ENCODE data around the gene TTLL1.

TTLL1 gene

GRCh38 chr22:43050995-43051394 lies 38.2 kb downstream of the TTLL1 start:
- H3K4me1 ChIP-seq (ENCODE audit: control insufficient read depth, insufficient read depth, low read length): no peaks in the 10 kb centered on the region

DNA sequence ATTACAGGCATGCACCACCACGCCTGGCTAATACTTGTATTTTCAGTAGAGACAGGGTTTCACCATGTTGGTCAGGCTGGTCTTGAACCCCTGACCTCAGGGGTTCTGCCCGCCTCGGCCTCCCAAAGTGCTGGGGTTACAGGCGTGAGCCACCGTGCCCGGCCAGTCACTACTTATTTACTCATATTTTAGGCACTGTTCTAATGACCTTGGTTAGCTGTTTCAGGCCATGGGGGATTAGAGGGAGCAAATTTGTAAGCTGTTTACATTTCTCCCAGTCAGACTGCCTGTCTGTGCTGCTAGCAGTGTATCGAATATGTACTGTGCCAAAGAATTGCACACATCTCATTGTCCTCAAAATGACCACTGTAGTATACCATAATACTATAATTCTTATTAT lies 41.6 kb downstream of the TTLL1 start:
- Histone ChIP-seq H3K4me3 (ENCODE audit: low read depth, low read length) (no peak overlapping the region), H3K27me3 (ENCODE audit: control insufficient read depth, insufficient read depth, low read length) (no peaks in the 10 kb centered on the region), H3K9ac (ENCODE audit: low read depth, low read length) (no peak overlapping the region), H3K36me3 (ENCODE audit: control insufficient read depth, insufficient read depth, low read length) (no peaks in the 10 kb centered on the region), H3K4me1 (ENCODE audit: control insufficient read depth, insufficient read depth, low read length) (no peaks in the 10 kb centered on the region), H3K9me3 (ENCODE audit: control insufficient read depth, insufficient read depth, low read length) (no peaks in the 10 kb centered on the region)

More at GRCh38 chr22:43050995-43051394, 38.2 kb downstream of the TTLL1 start:
- Histone ChIP-seq H3K9ac (ENCODE audit: low read depth, low read length) (no peak overlapping the region), H3K27me3 (ENCODE audit: control insufficient read depth, insufficient read depth, low read length) (no peaks in the 10 kb centered on the region), H3K4me3 (ENCODE audit: low read depth, low read length) (no peak overlapping the region), H3K36me3 (ENCODE audit: control insufficient read depth, insufficient read depth, low read length) (no peaks in the 10 kb centered on the region), H3K9me3 (ENCODE audit: control insufficient read depth, insufficient read depth, low read length) (no peaks in the 10 kb centered on the region)

- Histone ChIP-seq H3K9me3 (ENCODE audit: control insufficient read depth, insufficient read depth, low read length) (no peaks in the 10 kb centered on the region), H3K4me1 (ENCODE audit: control insufficient read depth, insufficient read depth, low read length) (no peaks in the 10 kb centered on the region), H3K36me3 (ENCODE audit: control insufficient read depth, insufficient read depth, low read length) (no peaks in the 10 kb centered on the region), H3K9ac (ENCODE audit: low read depth, low read length) (no peak overlapping the region), H3K4me3 (ENCODE audit: low read depth, low read length) (no peak overlapping the region), H3K27me3 (ENCODE audit: control insufficient read depth, insufficient read depth, low read length) (no peaks in the 10 kb centered on the region)
Measured at GRCh38 chr22:43044290-43044712, 44.9 kb downstream of the TTLL1 start.

GRCh38 chr22:43042101-43042780 lies 47.0 kb downstream of the TTLL1 start:
- no peaks in the 10 kb centered on the region for H3K36me3 ChIP-seq (ENCODE audit: control insufficient read depth, insufficient read depth, low read length)
- H3K27me3 ChIP-seq (ENCODE audit: control insufficient read depth, insufficient read depth, low read length): no peaks in the 10 kb centered on the region
- no peak overlapping the region for H3K4me3 ChIP-seq (ENCODE audit: low read depth, low read length)
- no peak overlapping the region for H3K9ac ChIP-seq (ENCODE audit: low read depth, low read length)
- no peaks in the 10 kb centered on the region for H3K4me1 ChIP-seq (ENCODE audit: control insufficient read depth, insufficient read depth, low read length)
- H3K9me3 ChIP-seq (ENCODE audit: control insufficient read depth, insufficient read depth, low read length): no peaks in the 10 kb centered on the region

- no peaks in the 10 kb centered on the region for H3K36me3 ChIP-seq (ENCODE audit: control insufficient read depth, insufficient read depth, low read length)
- H3K4me1 ChIP-seq (ENCODE audit: control insufficient read depth, insufficient read depth, low read length): no peaks in the 10 kb centered on the region
- no peak overlapping the region for H3K9ac ChIP-seq (ENCODE audit: low read depth, low read length)
- H3K9me3 ChIP-seq (ENCODE audit: control insufficient read depth, insufficient read depth, low read length): peaks cover 4% of the 10 kb centered on the region
- no peaks in the 10 kb centered on the region for H3K27me3 ChIP-seq (ENCODE audit: control insufficient read depth, insufficient read depth, low read length)
- no peak overlapping the region for H3K4me3 ChIP-seq (ENCODE audit: low read depth, low read length)
Measured at GRCh38 chr22:43039800-43040199, 49.4 kb downstream of the TTLL1 start.

GRCh38 chr22:43038325-43038724 lies 50.9 kb downstream of the TTLL1 start:
- no peaks in the 10 kb centered on the region for H3K27me3 ChIP-seq (ENCODE audit: control insufficient read depth, insufficient read depth, low read length)
- H3K4me1 ChIP-seq (ENCODE audit: control insufficient read depth, insufficient read depth, low read length): no peaks in the 10 kb centered on the region
- no peaks in the 10 kb centered on the region for H3K36me3 ChIP-seq (ENCODE audit: control insufficient read depth, insufficient read depth, low read length)
- no peak overlapping the region for H3K9ac ChIP-seq (ENCODE audit: low read depth, low read length)
- H3K4me3 ChIP-seq (ENCODE audit: low read depth, low read length): no peak overlapping the region
- peaks cover 4% of the 10 kb centered on the region for H3K9me3 ChIP-seq (ENCODE audit: control insufficient read depth, insufficient read depth, low read length)

- H3K9ac ChIP-seq (ENCODE audit: low read depth, low read length): no peak overlapping the region
- H3K27me3 ChIP-seq (ENCODE audit: control insufficient read depth, insufficient read depth, low read length): no peaks in the 10 kb centered on the region
- peaks cover 4% of the 10 kb centered on the region for H3K9me3 ChIP-seq (ENCODE audit: control insufficient read depth, insufficient read depth, low read length)
- no peak overlapping the region for H3K4me3 ChIP-seq (ENCODE audit: low read depth, low read length)
- no peaks in the 10 kb centered on the region for H3K4me1 ChIP-seq (ENCODE audit: control insufficient read depth, insufficient read depth, low read length)
- H3K36me3 ChIP-seq (ENCODE audit: control insufficient read depth, insufficient read depth, low read length): no peaks in the 10 kb centered on the region
Measured at GRCh38 chr22:43036282-43036829, 52.8 kb downstream of the TTLL1 start.

DNA sequence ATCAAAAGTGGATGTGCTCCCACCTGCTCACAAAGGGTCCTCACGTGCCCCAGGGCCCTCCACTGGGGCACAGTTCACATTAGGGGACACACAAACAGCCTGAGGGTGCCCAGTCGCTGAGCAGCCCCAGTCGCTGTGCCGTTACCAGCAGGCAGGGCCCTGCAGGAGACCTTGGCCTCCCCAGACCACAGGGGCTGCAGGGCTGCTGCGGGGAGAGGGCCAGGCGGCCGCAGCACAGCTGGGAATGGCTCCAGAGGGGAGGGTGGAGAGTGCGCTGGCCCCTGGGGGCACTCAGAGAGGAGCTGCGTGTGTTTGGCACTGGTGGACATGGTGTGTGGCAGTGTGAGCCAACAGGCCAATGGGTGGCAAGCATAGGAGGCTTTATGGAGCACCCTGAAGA lies 53.9 kb downstream of the TTLL1 start:
- Histone ChIP-seq H3K9ac (ENCODE audit: low read depth, low read length) (no peak overlapping the region), H3K9me3 (ENCODE audit: control insufficient read depth, insufficient read depth, low read length) (peaks cover 4% of the 10 kb centered on the region), H3K4me3 (ENCODE audit: low read depth, low read length) (no peak overlapping the region), H3K36me3 (ENCODE audit: control insufficient read depth, insufficient read depth, low read length) (no peaks in the 10 kb centered on the region), H3K27me3 (ENCODE audit: control insufficient read depth, insufficient read depth, low read length) (no peaks in the 10 kb centered on the region), H3K4me1 (ENCODE audit: control insufficient read depth, insufficient read depth, low read length) (no peaks in the 10 kb centered on the region)

DNA sequence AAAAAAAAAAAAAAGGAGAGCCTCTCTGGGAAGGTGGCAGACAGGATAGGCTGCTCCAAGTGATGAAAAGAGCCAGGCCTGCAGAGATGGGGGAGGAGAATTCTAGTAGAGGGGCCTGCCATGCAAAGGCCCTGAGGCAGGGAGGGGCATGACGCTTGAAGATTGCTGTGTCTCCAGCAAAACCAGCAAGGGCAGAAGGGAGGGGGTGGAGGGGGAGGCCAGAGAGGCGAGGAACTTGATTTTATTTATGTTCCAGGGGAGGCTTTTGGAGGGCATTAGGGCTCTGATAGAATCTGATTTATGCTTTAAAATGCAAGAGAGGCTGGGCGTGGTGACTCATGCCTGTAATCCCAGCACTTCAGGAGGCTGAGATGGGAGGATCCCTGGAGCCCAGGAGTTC lies 57.6 kb downstream of the TTLL1 start:
- Histone ChIP-seq H3K9me3 (ENCODE audit: control insufficient read depth, insufficient read depth, low read length) (peaks cover 4% of the 10 kb centered on the region), H3K4me3 (ENCODE audit: low read depth, low read length) (no peak overlapping the region), H3K27me3 (ENCODE audit: control insufficient read depth, insufficient read depth, low read length) (no peaks in the 10 kb centered on the region), H3K9ac (ENCODE audit: low read depth, low read length) (no peak overlapping the region), H3K36me3 (ENCODE audit: control insufficient read depth, insufficient read depth, low read length) (no peaks in the 10 kb centered on the region), H3K4me1 (ENCODE audit: control insufficient read depth, insufficient read depth, low read length) (no peaks in the 10 kb centered on the region)

- Histone ChIP-seq H3K4me3 (ENCODE audit: low read depth, low read length) (no peak overlapping the region), H3K36me3 (ENCODE audit: control insufficient read depth, insufficient read depth, low read length) (no peaks in the 10 kb centered on the region)
Measured at GRCh38 chr22:43018615-43019014, 70.6 kb downstream of the TTLL1 start.

GRCh38 chr22:43017525-43018460 lies 71.4 kb downstream of the TTLL1 start:
- Histone ChIP-seq H3K4me3 (ENCODE audit: low read depth, low read length) (no peak overlapping the region), H3K36me3 (ENCODE audit: control insufficient read depth, insufficient read depth, low read length) (no peaks in the 10 kb centered on the region), H3K9ac (ENCODE audit: low read depth, low read length) (no peak overlapping the region), H3K27me3 (ENCODE audit: control insufficient read depth, insufficient read depth, low read length) (no peaks in the 10 kb centered on the region), H3K4me1 (ENCODE audit: control insufficient read depth, insufficient read depth, low read length) (peaks cover 6% of the 10 kb centered on the region), H3K9me3 (ENCODE audit: control insufficient read depth, insufficient read depth, low read length) (no peaks in the 10 kb centered on the region)

More at GRCh38 chr22:43018615-43019014, 70.6 kb downstream of the TTLL1 start:
- Histone ChIP-seq H3K4me1 (ENCODE audit: control insufficient read depth, insufficient read depth, low read length) (peaks cover under 1% of the 10 kb centered on the region), H3K9me3 (ENCODE audit: control insufficient read depth, insufficient read depth, low read length) (no peaks in the 10 kb centered on the region), H3K27me3 (ENCODE audit: control insufficient read depth, insufficient read depth, low read length) (no peaks in the 10 kb centered on the region), H3K9ac (ENCODE audit: low read depth, low read length) (no peak overlapping the region)

Data from iPS-15b (cell line).